K562 (cell line): ENCODE measurements around the gene SEC16A.

Experiments
- ETV5 ChIP-seq: sonication (generic); formaldehyde crosslinking; IDR thresholded peaks from 2 replicates; pipeline ENCODE4 v1.4.0; 2020; ENCODE audit warnings: low read depth, mild to moderate bottlenecking, missing genetic modification reagents
- SMARCE1 ChIP-seq: fragments of 450-650 bp; IDR thresholded peaks from 2 replicates; pipeline ENCODE4 v1.7.1; 2016; ENCODE audit warnings: mild to moderate bottlenecking
- TF ChIP-seq, protein P1 (sequence below): sonication (generic); formaldehyde crosslinking; IDR thresholded peaks from 2 replicates; pipeline ENCODE4 v1.8.0; 2022; ENCODE audit warnings: mild to moderate bottlenecking, missing genetic modification reagents

DNA sequence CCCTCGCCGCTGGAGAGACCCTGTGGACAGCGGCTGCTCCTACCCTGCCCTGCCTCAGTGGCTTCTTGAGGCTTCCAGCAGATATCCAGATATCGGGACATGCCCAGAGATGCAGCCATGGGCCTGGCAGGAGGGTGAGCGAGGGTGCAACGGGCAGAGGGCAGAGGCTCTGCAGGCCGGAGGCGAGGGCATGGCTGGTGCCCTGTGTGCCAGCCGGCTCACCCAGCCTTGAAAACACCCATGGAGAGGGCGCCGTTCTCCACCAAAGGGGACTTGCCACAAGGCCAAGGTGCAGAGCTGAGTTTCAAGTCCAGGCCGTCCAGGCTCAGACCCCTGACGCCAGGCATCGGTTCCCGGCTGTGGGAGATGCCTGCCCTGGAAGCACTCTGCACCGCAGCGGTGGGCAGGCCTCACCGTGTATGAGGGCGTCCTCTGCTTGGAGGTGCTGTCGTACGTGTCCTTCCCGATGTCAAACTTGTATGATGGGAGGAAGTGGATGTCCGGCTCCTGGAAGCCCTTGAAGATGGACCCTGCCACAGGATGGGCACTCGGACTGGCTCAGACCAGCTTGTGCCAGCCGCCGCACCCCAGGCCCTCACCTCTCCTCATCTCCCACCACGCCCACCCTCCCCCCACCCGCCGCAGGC lies 52.1 kb downstream of the SEC16A start:
- TF ChIP-seq ETV5 (CRISPR knock-in tag): no peak
- TF ChIP-seq SMARCE1: no peak
- TF ChIP-seq, protein P1, sequence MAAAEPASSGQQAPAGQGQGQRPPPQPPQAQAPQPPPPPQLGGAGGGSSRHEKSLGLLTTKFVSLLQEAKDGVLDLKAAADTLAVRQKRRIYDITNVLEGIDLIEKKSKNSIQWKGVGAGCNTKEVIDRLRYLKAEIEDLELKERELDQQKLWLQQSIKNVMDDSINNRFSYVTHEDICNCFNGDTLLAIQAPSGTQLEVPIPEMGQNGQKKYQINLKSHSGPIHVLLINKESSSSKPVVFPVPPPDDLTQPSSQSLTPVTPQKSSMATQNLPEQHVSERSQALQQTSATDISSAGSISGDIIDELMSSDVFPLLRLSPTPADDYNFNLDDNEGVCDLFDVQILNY (CRISPR knock-in tag): no peak
